H9 (cell line): Measurements from ENCODE around the gene TTC28. TPM values are rescaled to one million over a fixed set of nuclear protein-coding genes. Genes with fewer than 3 reads are reported as not detected.

Experiments used
- DNase-seq: peaks from one replicate; pipeline ENCODE4 v3.0.0-alpha.2; 2017
- H2AFZ ChIP-seq: one replicate; pipeline ENCODE4 v1.6.1; 2013; ENCODE audit warnings: mild to moderate bottlenecking, low read length, control low read depth, moderate library complexity
- H2AK5ac ChIP-seq: 2 replicates; pipeline ENCODE4 v1.6.1; 2013; ENCODE audit warnings: low read length, control low read depth, mixed read lengths; ENCODE audit not compliant: insufficient read length
- H2BK120ac ChIP-seq: one replicate; pipeline ENCODE4 v1.6.1; 2013; ENCODE audit warnings: low read depth, mild to moderate bottlenecking, low read length, control low read depth, inconsistent platforms; ENCODE audit not compliant: poor library complexity, severe bottlenecking
- H2BK12ac ChIP-seq: 2 replicates; pipeline ENCODE4 v1.6.1; 2013; ENCODE audit warnings: low read length, control low read depth, mixed read lengths, low read depth; ENCODE audit not compliant: insufficient read length
- H2BK15ac ChIP-seq: 2 replicates; pipeline ENCODE4 v1.6.1; 2013; ENCODE audit warnings: low read depth, low read length, control low read depth
- H2BK20ac ChIP-seq: one replicate; pipeline ENCODE4 v1.6.1; 2013; ENCODE audit warnings: low read depth, mild to moderate bottlenecking, low read length, control low read depth, inconsistent platforms; ENCODE audit not compliant: poor library complexity, severe bottlenecking
- H2BK5ac ChIP-seq: 2 replicates; pipeline ENCODE4 v1.6.1; 2013; ENCODE audit warnings: low read length, control low read depth, mixed read lengths; ENCODE audit not compliant: insufficient read length
- H3K14ac ChIP-seq: 2 replicates; pipeline ENCODE4 v1.6.1; 2013; ENCODE audit warnings: low read length, control low read depth; ENCODE audit not compliant: insufficient read depth
- H3K18ac ChIP-seq: 2 replicates; pipeline ENCODE4 v1.6.1; 2013; ENCODE audit warnings: low read depth, mild to moderate bottlenecking, mixed read lengths, low read length, control low read depth; ENCODE audit not compliant: insufficient read length
- H3K23ac ChIP-seq: 2 replicates; pipeline ENCODE4 v1.6.1; 2013; ENCODE audit warnings: low read length, control low read depth, mixed read lengths, low read depth; ENCODE audit not compliant: insufficient read length
- H3K23me2 ChIP-seq: 2 replicates; pipeline ENCODE4 v1.6.1; 2013; ENCODE audit warnings: low read depth, mild to moderate bottlenecking, mixed read lengths, low read length, control low read depth; ENCODE audit not compliant: insufficient read length, poor library complexity, severe bottlenecking
- H3K27ac ChIP-seq: 2 replicates; pipeline ENCODE4 v1.5.1; 2013; ENCODE audit warnings: low read length, control low read depth, mixed read lengths, low read depth; ENCODE audit not compliant: insufficient read length
- H3K27me3 ChIP-seq: 2 replicates; pipeline ENCODE4 v1.6.1; 2013; ENCODE audit warnings: low read length, control low read depth, inconsistent platforms; ENCODE audit not compliant: insufficient read depth
- H3K4ac ChIP-seq: 2 replicates; pipeline ENCODE4 v1.6.1; 2013; ENCODE audit warnings: low read depth, mild to moderate bottlenecking, control low read depth, inconsistent platforms, low read length, moderate library complexity
- H3K4me1 ChIP-seq: 2 replicates; pipeline ENCODE4 v1.6.1; 2013; ENCODE audit warnings: low read length, control low read depth, inconsistent platforms; ENCODE audit not compliant: insufficient read depth
- H3K4me2 ChIP-seq: 2 replicates; pipeline ENCODE4 v1.6.1; 2013; ENCODE audit warnings: low read length, control low read depth, mixed read lengths; ENCODE audit not compliant: insufficient read length, insufficient read depth
- H3K56ac ChIP-seq: 2 replicates; pipeline ENCODE4 v1.6.1; 2013; ENCODE audit warnings: low read depth, mild to moderate bottlenecking, mixed read lengths, low read length, control low read depth; ENCODE audit not compliant: insufficient read length
- H3K79me1 ChIP-seq: 2 replicates; pipeline ENCODE4 v1.6.1; 2013; ENCODE audit warnings: low read depth, mild to moderate bottlenecking, moderate library complexity, low read length, control low read depth, inconsistent platforms; ENCODE audit not compliant: insufficient read depth, poor library complexity, severe bottlenecking
- H3K79me2 ChIP-seq: 2 replicates; pipeline ENCODE4 v1.6.1; 2013; ENCODE audit warnings: low read length, control low read depth, inconsistent platforms; ENCODE audit not compliant: insufficient read depth
- H3K9ac ChIP-seq: 2 replicates; pipeline ENCODE4 v1.6.1; 2013; ENCODE audit warnings: low read length, control low read depth, mixed read lengths; ENCODE audit not compliant: insufficient read length; ENCODE audit errors: extremely low read depth
- H3K9me3 ChIP-seq: one replicate; pipeline ENCODE4 v1.6.1; 2013; ENCODE audit warnings: low read depth, low read length, inconsistent platforms; ENCODE audit not compliant: control insufficient read depth
- H3T11ph ChIP-seq: one replicate; pipeline ENCODE4 v1.6.1; 2013; ENCODE audit warnings: mild to moderate bottlenecking, low read length, control low read depth, inconsistent platforms
- H4K20me1 ChIP-seq: one replicate; pipeline ENCODE4 v1.6.1; 2013; ENCODE audit not compliant: control insufficient read depth, insufficient read length, insufficient read depth
- H4K5ac ChIP-seq: 2 replicates; pipeline ENCODE4 v1.6.1; 2013; ENCODE audit warnings: low read depth, mild to moderate bottlenecking, mixed read lengths, low read length, control low read depth; ENCODE audit not compliant: insufficient read length
- H4K8ac ChIP-seq: replicated peaks from 2 replicates; pipeline ENCODE4 v1.6.1; 2013; ENCODE audit warnings: low read length, control low read depth, mixed read lengths, low read depth; ENCODE audit not compliant: insufficient read length
- H4K91ac ChIP-seq: 2 replicates; pipeline ENCODE4 v1.6.1; 2013; ENCODE audit warnings: low read depth, mild to moderate bottlenecking, moderate library complexity, mixed read lengths, low read length, control low read depth; ENCODE audit not compliant: insufficient read length
- H3K27ac Mint-ChIP-seq, 3 experiments: 2 replicates in 2 of 3; 3 replicates in 1 of 3; pipeline ENCODE4 v1.8.0; 2020 to 2021; ENCODE audit warnings: mixed read lengths in 3 of 3, mild to moderate bottlenecking in 1 of 3, moderate library complexity in 1 of 3
- H3K27me3 Mint-ChIP-seq: 2 replicates; pipeline ENCODE4 v1.8.0; 2021; ENCODE audit warnings: low read depth, mild to moderate bottlenecking, moderate library complexity, mixed read lengths
- H3K36me3 Mint-ChIP-seq, 3 experiments: 2 replicates in 2 of 3; 3 replicates in 1 of 3; pipeline ENCODE4 v1.8.0; 2020 to 2021; ENCODE audit warnings: low read depth in 3 of 3, mixed read lengths in 3 of 3; ENCODE audit not compliant: insufficient read depth in 1 of 3
- H3K4me1 Mint-ChIP-seq, 2 experiments: 2 replicates each; pipeline ENCODE4 v1.8.0; 2020; ENCODE audit warnings: mixed read lengths in 2 of 2
- H3K4me3 Mint-ChIP-seq, 2 experiments: 2 replicates in 1 of 2; 3 replicates in 1 of 2; pipeline ENCODE4 v1.8.0; 2020 to 2021; ENCODE audit warnings: mild to moderate bottlenecking in 2 of 2, mixed read lengths in 2 of 2, moderate library complexity in 1 of 2
- H3K9me3 Mint-ChIP-seq, 2 experiments: 2 replicates in 1 of 2; 3 replicates in 1 of 2; pipeline ENCODE4 v1.8.0; 2020; ENCODE audit warnings: mild to moderate bottlenecking in 2 of 2, mixed read lengths in 2 of 2, moderate library complexity in 1 of 2
- CTCF ChIP-seq: fragments of 200-600 bp; sonication (generic); conservative IDR thresholded peaks from 3 replicates; pipeline ENCODE4 v1.8.0; 2021; ENCODE audit warnings: antibody characterized with exemption, mild to moderate bottlenecking
- WGBS: extraction: QIAGEN DNeasy Blood & Tissue Kit; methylation state at CpG from one replicate; pipeline ENCODE4 v1.1.7; 2013; ENCODE audit warnings: missing lambda C conversion rate, low lambda C conversion rate, mixed read lengths; ENCODE audit not compliant: insufficient read length; ENCODE audit errors: extremely low coverage; 5-methylcytosine and 5-hydroxymethylcytosine counted together
- total RNA-seq: library from RNA; stranded (reverse); gene quantifications from 2 replicates; pipeline ENCODE4 v1.2.1, GENCODE V29; 2021

TTC28 gene
- total RNA-seq, 1 experiment from 2014 or later, result 13.6 TPM

GRCh38 chr22:28358312-28358711, 321.3 kb downstream of the TTC28 start:
- no peak for TF ChIP-seq CTCF
- DNase-seq, result no peak

More at GRCh38 chr22:28358312-28358711, 321.3 kb downstream of the TTC28 start:
- H4K20me1 ChIP-seq, result no peaks in the 10 kb centered on the region
- Mint-ChIP-seq H3K9me3 (peaks cover 17 to 18% of the 10 kb centered on the region in 2 experiments), H3K27me3 (peaks cover 3% of the 10 kb centered on the region; the same call in 1 of the 2 replicates), H3K36me3 (peaks cover 14 to 16% (median 15%) of the 10 kb centered on the region in 3 experiments), H3K27ac (no peak overlapping the region), H3K4me3 (no peak overlapping the region), H3K4me1 (peaks cover 9 to 13% of the 10 kb centered on the region in 2 experiments)
- no peak overlapping the region for H4K5ac ChIP-seq
- H3K79me2 ChIP-seq, result no peaks in the 10 kb centered on the region
- H3K4ac ChIP-seq, result no peak overlapping the region
- H2BK5ac ChIP-seq, result no peak overlapping the region
- H3K79me1 ChIP-seq, result no peaks in the 10 kb centered on the region
- no peak overlapping the region for H3T11ph ChIP-seq
- no peak overlapping the region for H2BK20ac ChIP-seq
- H3K23me2 ChIP-seq, result no peaks in the 10 kb centered on the region
- H3K23ac ChIP-seq, result no peak overlapping the region
- H3K27ac ChIP-seq, result no peak overlapping the region
- no peaks in the 10 kb centered on the region for H3K27me3 ChIP-seq
- H3K18ac ChIP-seq, result no peak overlapping the region
- H2BK12ac ChIP-seq, result no peak overlapping the region
- WGBS, result no CpG with 5 or more reads among the region's 2 CpGs
- no peaks in the 10 kb centered on the region; the same call in 1 of the 2 replicates for H3K4me1 ChIP-seq
- no peak overlapping the region for H2BK15ac ChIP-seq
- H3K9me3 ChIP-seq, result no peaks in the 10 kb centered on the region
- H3K56ac ChIP-seq, result no peak overlapping the region
- no peak overlapping the region for H2AK5ac ChIP-seq
- no peak overlapping the region for H3K14ac ChIP-seq
- no peak overlapping the region for H3K9ac ChIP-seq
- H2BK120ac ChIP-seq, result no peak overlapping the region
- no peak overlapping the region for H3K4me2 ChIP-seq
- H4K91ac ChIP-seq, result no peak overlapping the region
- no peak overlapping the region for H2AFZ ChIP-seq
- H4K8ac ChIP-seq, result no peak overlapping the region
